A673 (cell line): ENCODE measurements around the gene PGA3.
"Not testable (repeated sequence)": the region's sequence is repeated elsewhere in the genome, so short reads cannot be mapped to it uniquely, and the experiment has no call there.

Experiments used
- EZH2 ChIP-seq: fragments of 200-600 bp; sonication (generic); IDR thresholded peaks from 2 replicates; pipeline ENCODE4 v1.6.1; 2017; ENCODE audit warnings: borderline replicate concordance, low read depth, mild to moderate bottlenecking, mixed read lengths, antibody characterized with exemption, low read length; ENCODE audit not compliant: poor library complexity, severe bottlenecking
- TF ChIP-seq, protein P1 (sequence below): fragments of 300-800, 200-600 bp; sonication (generic); conservative IDR thresholded peaks from 2 replicates; pipeline ENCODE4 v1.5.1; 2017; ENCODE audit warnings: low read depth, mild to moderate bottlenecking, antibody characterized with exemption, low read length, moderate library complexity, mixed read lengths

DNA sequence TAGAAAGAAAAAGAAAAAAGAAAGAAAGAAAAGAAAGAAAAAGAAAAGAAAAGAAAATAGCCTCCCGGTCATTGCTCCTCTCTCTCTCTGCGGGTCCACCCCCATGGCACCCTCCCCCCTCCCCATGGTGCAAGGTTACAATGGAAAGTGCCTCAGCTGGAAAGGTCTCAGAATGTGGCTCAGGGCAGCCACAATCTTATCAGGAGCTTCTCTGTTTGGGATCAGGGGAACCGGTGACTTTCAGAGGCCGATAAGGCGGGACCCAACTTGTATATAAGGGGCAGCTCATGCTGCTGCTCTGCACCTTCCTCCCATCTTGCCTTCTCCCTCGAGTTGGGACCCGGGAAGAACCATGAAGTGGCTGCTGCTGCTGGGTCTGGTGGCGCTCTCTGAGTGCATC, 37.6 kb downstream of the PGA3 start, which contains the start of gene PGA5:
- TF ChIP-seq, protein P1, sequence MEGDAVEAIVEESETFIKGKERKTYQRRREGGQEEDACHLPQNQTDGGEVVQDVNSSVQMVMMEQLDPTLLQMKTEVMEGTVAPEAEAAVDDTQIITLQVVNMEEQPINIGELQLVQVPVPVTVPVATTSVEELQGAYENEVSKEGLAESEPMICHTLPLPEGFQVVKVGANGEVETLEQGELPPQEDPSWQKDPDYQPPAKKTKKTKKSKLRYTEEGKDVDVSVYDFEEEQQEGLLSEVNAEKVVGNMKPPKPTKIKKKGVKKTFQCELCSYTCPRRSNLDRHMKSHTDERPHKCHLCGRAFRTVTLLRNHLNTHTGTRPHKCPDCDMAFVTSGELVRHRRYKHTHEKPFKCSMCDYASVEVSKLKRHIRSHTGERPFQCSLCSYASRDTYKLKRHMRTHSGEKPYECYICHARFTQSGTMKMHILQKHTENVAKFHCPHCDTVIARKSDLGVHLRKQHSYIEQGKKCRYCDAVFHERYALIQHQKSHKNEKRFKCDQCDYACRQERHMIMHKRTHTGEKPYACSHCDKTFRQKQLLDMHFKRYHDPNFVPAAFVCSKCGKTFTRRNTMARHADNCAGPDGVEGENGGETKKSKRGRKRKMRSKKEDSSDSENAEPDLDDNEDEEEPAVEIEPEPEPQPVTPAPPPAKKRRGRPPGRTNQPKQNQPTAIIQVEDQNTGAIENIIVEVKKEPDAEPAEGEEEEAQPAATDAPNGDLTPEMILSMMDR = not testable (repeated sequence)
- TF ChIP-seq EZH2 = not testable (repeated sequence)
